SK-N-SH (cell line): Measurements from ENCODE around the gene GRM6. TPM values are rescaled to one million over a fixed set of nuclear protein-coding genes. Genes with fewer than 3 reads are reported as not detected.
A peak's percentile ranks its signal among the peaks of the same experiment; 100 is the strongest.

Experiments
- CTCF ChIA-PET: fragments of 300-600, 350-600 bp; formaldehyde crosslinking; extraction: SDS; loops from one replicate; lab custom pipeline; 2021; lab: Yijun Ruan, JAX
- POLR2A ChIA-PET: fragments of 350-600 bp; sonication (Branson Sonifier 250); formaldehyde crosslinking; extraction: SDS; loops from one replicate; lab custom pipeline; 2020; ENCODE audit warnings: antibody characterized with exemption, inconsistent platforms; lab: Yijun Ruan, JAX
- DNase-seq: peaks from one replicate; pipeline ENCODE4 v3.0.0; 2012
- H2AFZ ChIP-seq: fragments of 200-600 bp; sonication (generic); 2 replicates; pipeline ENCODE4 v1.8.1; 2016; ENCODE audit warnings: antibody characterized with exemption, mild to moderate bottlenecking, low read depth
- H3F3A ChIP-seq: fragments of 200-600 bp; sonication (generic); replicated peaks from 2 replicates; pipeline ENCODE3; 2016; ENCODE audit warnings: antibody characterized with exemption, mild to moderate bottlenecking; ENCODE audit not compliant: insufficient read depth
- H3K27ac ChIP-seq, 2 experiments: fragments of 200-500 bp in 1 of 2; fragments of 200-600 bp in 1 of 2; sonication (Bioruptor generic) in 1 of 2; sonication (generic), shearing (Covaris generic) in 1 of 2; 2 replicates each; pipeline versions ENCODE4 v1.5.1 to v1.6.1; 2014 to 2016; ENCODE audit warnings: low read depth in 2 of 2, inconsistent platforms in 1 of 2, low read length in 1 of 2, mild to moderate bottlenecking in 1 of 2, mixed read lengths in 1 of 2
- H3K27me3 ChIP-seq: fragments of 200-600 bp; sonication (generic), shearing (Covaris generic); 2 replicates; pipeline ENCODE4 v1.6.1; 2016; ENCODE audit warnings: mixed run types; ENCODE audit not compliant: insufficient read depth
- H3K36me3 ChIP-seq, 2 experiments: fragments of 200-500 bp in 1 of 2; fragments of 200-600 bp in 1 of 2; sonication (Bioruptor generic) in 1 of 2; sonication (generic) in 1 of 2; replicated peaks in 1 of 2; 2 replicates each; pipeline versions ENCODE3 to v1.5.1; 2014 to 2016; ENCODE audit warnings: low read length in 1 of 2, mild to moderate bottlenecking in 1 of 2; ENCODE audit not compliant: insufficient read depth in 2 of 2, control insufficient read depth in 1 of 2
- H3K4me1 ChIP-seq, 2 experiments: fragments of 200-500 bp in 1 of 2; fragments of 200-600 bp in 1 of 2; sonication (Bioruptor generic) in 1 of 2; sonication (generic), shearing (Covaris generic) in 1 of 2; 2 replicates each; pipeline versions ENCODE4 v1.5.1 to v1.6.1; 2014 to 2016; ENCODE audit warnings: low read depth in 1 of 2, low read length in 1 of 2, mixed run types in 1 of 2; ENCODE audit not compliant: insufficient read depth in 2 of 2, control insufficient read depth in 1 of 2
- H3K4me2 ChIP-seq: fragments of 200-600 bp; sonication (generic), shearing (Covaris generic); 2 replicates; pipeline ENCODE4 v1.6.1; 2017; ENCODE audit warnings: mixed run types
- H3K4me3 ChIP-seq, 2 experiments: fragments of 200-500 bp in 1 of 2; fragments of 200-600 bp in 1 of 2; sonication (Bioruptor generic) in 1 of 2; sonication (generic), shearing (Covaris generic) in 1 of 2; 2 replicates each; pipeline versions ENCODE4 v1.5.1 to v1.8.1; 2014 to 2016; ENCODE audit warnings: low read depth in 2 of 2, inconsistent platforms in 1 of 2, low read length in 1 of 2, mild to moderate bottlenecking in 1 of 2, mixed read lengths in 1 of 2, moderate library complexity in 1 of 2
- H3K79me2 ChIP-seq: fragments of 200-600 bp; sonication (generic); 2 replicates; pipeline ENCODE4 v1.8.1; 2017; ENCODE audit warnings: mild to moderate bottlenecking; ENCODE audit not compliant: insufficient read depth
- H3K9ac ChIP-seq: fragments of 200-600 bp; sonication (generic); 2 replicates; pipeline ENCODE4 v1.6.1; 2017; ENCODE audit warnings: mixed run types
- H3K9me2 ChIP-seq: fragments of 200-600 bp; sonication (generic); 2 replicates; pipeline ENCODE4 v1.6.1; 2017; ENCODE audit warnings: mixed run types
- H3K9me3 ChIP-seq: fragments of 200-600 bp; sonication (generic); 2 replicates; pipeline ENCODE4 v1.6.1; 2017; ENCODE audit warnings: mixed run types, mild to moderate bottlenecking, moderate library complexity
- H4K20me1 ChIP-seq: fragments of 200-600 bp; sonication (generic); 2 replicates; pipeline ENCODE4 v1.6.1; 2017; ENCODE audit warnings: mild to moderate bottlenecking, mixed run types; ENCODE audit not compliant: insufficient read depth
- CHD2 ChIP-seq: fragments of 150-350 bp; IDR thresholded peaks from 2 replicates; pipeline ENCODE4 v1.6.1; 2018; ENCODE audit warnings: low read length; ENCODE audit not compliant: partially characterized antibody
- ELF1 ChIP-seq: IDR thresholded peaks from 2 replicates; pipeline ENCODE4 v1.4.0; 2012
- EP300 ChIP-seq, 2 experiments: IDR thresholded peaks; 2 replicates each; pipeline versions ENCODE4 v1.4.0 to v1.6.1; 2012; ENCODE audit warnings: borderline replicate concordance in 1 of 2, low read depth in 1 of 2, low read length in 1 of 2
- FOSL2 ChIP-seq: IDR thresholded peaks from 2 replicates; pipeline ENCODE4 v1.4.0; 2012; ENCODE audit warnings: low read depth, mild to moderate bottlenecking, moderate library complexity, borderline replicate concordance
- FOXJ3 ChIP-seq: sonication (generic); formaldehyde crosslinking; IDR thresholded peaks from 2 replicates; pipeline ENCODE4 v1.5.1; 2020; ENCODE audit warnings: mild to moderate bottlenecking, missing genetic modification reagents
- FOXM1 ChIP-seq: IDR thresholded peaks from 2 replicates; pipeline ENCODE4 v1.4.0; 2012; ENCODE audit warnings: low read depth, mild to moderate bottlenecking
- GABPA ChIP-seq: IDR thresholded peaks from 2 replicates; pipeline ENCODE4 v1.4.0; 2012; ENCODE audit warnings: low read depth, mild to moderate bottlenecking
- JUND ChIP-seq: IDR thresholded peaks from 2 replicates; pipeline ENCODE4 v1.4.0; 2012
- MXI1 ChIP-seq: IDR thresholded peaks from 2 replicates; pipeline ENCODE4 v1.6.1; 2012; ENCODE audit warnings: mild to moderate bottlenecking, low read depth, low read length, improper control_type of control experiment
- NFIC ChIP-seq: IDR thresholded peaks from 2 replicates; pipeline ENCODE4 v1.4.0; 2012; ENCODE audit warnings: borderline replicate concordance
- NRF1 ChIP-seq: IDR thresholded peaks from 2 replicates; pipeline ENCODE4 v1.6.1; 2012; ENCODE audit warnings: low read depth, mild to moderate bottlenecking, low read length
- POLR2AphosphoS5 ChIP-seq: IDR thresholded peaks from 2 replicates; pipeline ENCODE4 v1.6.1; 2012; ENCODE audit warnings: low read depth, low read length
- RCOR1 ChIP-seq: fragments of 150-350 bp; IDR thresholded peaks from 2 replicates; pipeline ENCODE4 v1.6.1; 2017; ENCODE audit warnings: antibody characterized with exemption, low read length
- RXRA ChIP-seq: IDR thresholded peaks from 2 replicates; pipeline ENCODE4 v1.4.0; 2012; ENCODE audit warnings: low read depth, mild to moderate bottlenecking, borderline replicate concordance
- SIN3A ChIP-seq: IDR thresholded peaks from 2 replicates; pipeline ENCODE4 v1.6.1; 2012; ENCODE audit warnings: low read depth, mild to moderate bottlenecking, low read length, moderate library complexity, borderline replicate concordance
- TCF12 ChIP-seq: IDR thresholded peaks from 2 replicates; pipeline ENCODE4 v1.4.0; 2012
- TEAD4 ChIP-seq: IDR thresholded peaks from 2 replicates; pipeline ENCODE4 v1.4.0; 2012; ENCODE audit warnings: mild to moderate bottlenecking, borderline replicate concordance; ENCODE audit not compliant: insufficient read depth
- WGBS: methylation state at CpG from one replicate; pipeline ENCODE4 v1.1.6; 2017; ENCODE audit warnings: low lambda C conversion rate; 5-methylcytosine and 5-hydroxymethylcytosine counted together
- polyA plus RNA-seq, 3 experiments: library from polyadenylated mRNA; depleted of rRNA; stranded (reverse); fragments of >200 nt; gene quantifications; 2 replicates each; pipeline ENCODE4 v1.2.3, GENCODE V29; 2012
- TF ChIP-seq, protein P1 (sequence below): IDR thresholded peaks from 2 replicates; pipeline ENCODE4 v1.4.0; 2012; ENCODE audit warnings: low read depth, borderline replicate concordance
- TF ChIP-seq, protein P2 (sequence below): fragments of 150-350 bp; IDR thresholded peaks from 2 replicates; pipeline ENCODE4 v1.6.1; 2016; ENCODE audit warnings: mild to moderate bottlenecking, low read depth, low read length
- TF ChIP-seq, protein P3 (sequence below): fragments of 150-350 bp; IDR thresholded peaks from 2 replicates; pipeline ENCODE4 v1.6.1; 2017; ENCODE audit warnings: antibody characterized with exemption, low read length, low read depth, borderline replicate concordance
- TF ChIP-seq, protein P4 (sequence below): IDR thresholded peaks from 2 replicates; pipeline ENCODE4 v1.4.0; 2012; ENCODE audit warnings: low read depth, borderline replicate concordance
- TF ChIP-seq, protein P5 (sequence below): IDR thresholded peaks from 2 replicates; pipeline ENCODE4 v1.4.0; 2012; ENCODE audit warnings: low read depth

Gene GRM6
- polyA plus RNA-seq, 1 of the 3 experiments (the other 2 are of a cell fraction): not detected

DNA sequence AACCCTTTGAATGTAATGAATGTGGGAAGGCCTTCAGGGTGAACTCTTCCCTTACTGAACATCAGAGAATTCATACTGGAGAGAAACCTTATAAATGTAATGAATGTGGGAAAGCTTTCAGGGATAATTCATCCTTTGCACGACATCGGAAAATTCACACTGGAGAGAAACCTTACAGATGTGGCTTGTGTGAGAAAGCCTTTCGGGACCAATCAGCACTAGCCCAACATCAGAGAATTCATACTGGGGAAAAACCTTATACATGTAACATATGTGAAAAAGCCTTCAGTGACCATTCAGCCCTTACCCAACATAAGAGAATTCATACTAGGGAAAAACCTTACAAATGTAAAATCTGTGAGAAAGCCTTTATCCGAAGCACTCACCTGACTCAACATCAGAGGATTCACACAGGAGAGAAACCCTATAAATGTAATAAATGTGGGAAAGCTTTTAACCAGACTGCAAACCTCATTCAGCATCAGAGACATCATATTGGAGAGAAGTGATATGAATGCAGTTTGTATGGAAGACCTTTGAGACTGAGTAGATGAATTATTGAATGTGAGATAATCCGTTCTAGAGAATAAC is 29.6 kb downstream of the GRM6 start:
- Histone ChIP-seq H3K9ac (no peak overlapping the region), H3K4me1 (no peaks in the 10 kb centered on the region), H3K36me3 (no peaks in the 10 kb centered on the region), H3K27me3 (no peaks in the 10 kb centered on the region), H3K9me2 (no peaks in the 10 kb centered on the region), H3K9me3 (peaks cover 4% of the 10 kb centered on the region; the same call in 1 of the 2 replicates), H2AFZ (no peak overlapping the region), H3K79me2 (no peaks in the 10 kb centered on the region), H4K20me1 (no peaks in the 10 kb centered on the region), H3F3A (no peaks in the 10 kb centered on the region), H3K4me2 (no peak overlapping the region), H3K27ac (no peak overlapping the region), H3K4me3 (no peak overlapping the region)
- TF ChIP-seq EP300 (IDR thresholded peaks at IDR 0.05; ENCODE audit: borderline replicate concordance in 1 of 2, low read depth in 1 of 2, low read length in 1 of 2): no peak
- no peak for TF ChIP-seq FOXJ3 (CRISPR knock-in tag)
- no peak for TF ChIP-seq NFIC
- TF ChIP-seq TEAD4: no peak
- TF ChIP-seq FOXM1: no peak
- no peak for TF ChIP-seq SIN3A
- no peak for TF ChIP-seq ELF1
- no peak for TF ChIP-seq FOSL2
- no peak for TF ChIP-seq TCF12
- TF ChIP-seq, protein P1, sequence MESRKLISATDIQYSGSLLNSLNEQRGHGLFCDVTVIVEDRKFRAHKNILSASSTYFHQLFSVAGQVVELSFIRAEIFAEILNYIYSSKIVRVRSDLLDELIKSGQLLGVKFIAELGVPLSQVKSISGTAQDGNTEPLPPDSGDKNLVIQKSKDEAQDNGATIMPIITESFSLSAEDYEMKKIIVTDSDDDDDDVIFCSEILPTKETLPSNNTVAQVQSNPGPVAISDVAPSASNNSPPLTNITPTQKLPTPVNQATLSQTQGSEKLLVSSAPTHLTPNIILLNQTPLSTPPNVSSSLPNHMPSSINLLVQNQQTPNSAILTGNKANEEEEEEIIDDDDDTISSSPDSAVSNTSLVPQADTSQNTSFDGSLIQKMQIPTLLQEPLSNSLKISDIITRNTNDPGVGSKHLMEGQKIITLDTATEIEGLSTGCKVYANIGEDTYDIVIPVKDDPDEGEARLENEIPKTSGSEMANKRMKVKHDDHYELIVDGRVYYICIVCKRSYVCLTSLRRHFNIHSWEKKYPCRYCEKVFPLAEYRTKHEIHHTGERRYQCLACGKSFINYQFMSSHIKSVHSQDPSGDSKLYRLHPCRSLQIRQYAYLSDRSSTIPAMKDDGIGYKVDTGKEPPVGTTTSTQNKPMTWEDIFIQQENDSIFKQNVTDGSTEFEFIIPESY: no peak
- TF ChIP-seq, protein P2, sequence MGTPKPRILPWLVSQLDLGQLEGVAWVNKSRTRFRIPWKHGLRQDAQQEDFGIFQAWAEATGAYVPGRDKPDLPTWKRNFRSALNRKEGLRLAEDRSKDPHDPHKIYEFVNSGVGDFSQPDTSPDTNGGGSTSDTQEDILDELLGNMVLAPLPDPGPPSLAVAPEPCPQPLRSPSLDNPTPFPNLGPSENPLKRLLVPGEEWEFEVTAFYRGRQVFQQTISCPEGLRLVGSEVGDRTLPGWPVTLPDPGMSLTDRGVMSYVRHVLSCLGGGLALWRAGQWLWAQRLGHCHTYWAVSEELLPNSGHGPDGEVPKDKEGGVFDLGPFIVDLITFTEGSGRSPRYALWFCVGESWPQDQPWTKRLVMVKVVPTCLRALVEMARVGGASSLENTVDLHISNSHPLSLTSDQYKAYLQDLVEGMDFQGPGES: no peak
- TF ChIP-seq NRF1: no peak
- no peak for TF ChIP-seq RXRA
- no peak for TF ChIP-seq MXI1
- TF ChIP-seq POLR2AphosphoS5: no peak
- no peak for TF ChIP-seq JUND
- 51% methylated on average over 5 of the region's 5 CpGs for WGBS
- CTCF ChIA-PET: no interaction called here
- no peak for DNase-seq
- POLR2A ChIA-PET: no interaction called here

DNA sequence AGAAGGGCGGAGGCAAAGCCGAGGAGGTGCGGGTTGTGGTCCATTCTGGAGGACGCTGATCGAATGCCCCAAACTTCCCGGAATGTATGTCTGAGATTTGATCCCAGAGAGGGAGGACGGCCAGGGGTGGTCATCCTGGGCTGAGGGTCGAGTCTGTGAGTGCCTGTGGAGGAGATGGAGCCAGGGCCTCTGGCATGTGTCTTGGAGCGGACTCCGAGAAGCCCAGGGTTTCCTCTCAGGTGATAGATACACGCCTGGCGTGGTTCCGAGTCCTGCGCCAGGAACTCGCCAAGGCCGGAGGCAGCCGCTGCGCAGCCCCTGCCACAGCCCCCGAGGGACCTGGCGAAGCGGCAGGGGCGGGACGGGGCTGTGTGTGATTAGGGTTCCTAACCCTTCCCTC is 53.8 kb downstream of the GRM6 start:
- Histone ChIP-seq H3K9me3 (peaks cover 5% of the 10 kb centered on the region; the same call in 1 of the 2 replicates), H3K4me2 (no peak overlapping the region)
- CTCF ChIA-PET: interaction anchor here (0.7 kb wide), 1 partner anchor 28 kb away, joined by 3 read pairs; no protein-coding TSS in a partner anchor

More for the DNA sequence above, 53.8 kb downstream of the GRM6 start:
- Histone ChIP-seq H4K20me1 (no peaks in the 10 kb centered on the region), H3K36me3 (no peaks in the 10 kb centered on the region), H3K9ac (no peak overlapping the region), H3K27ac (peak overlapping the region in 1 of 2 experiments; percentile 61; a peak in 1 of 4 replicates), H3K27me3 (no peaks in the 10 kb centered on the region), H3K9me2 (no peaks in the 10 kb centered on the region), H2AFZ (no peak overlapping the region), H3K4me3 (peak overlapping the region in 1 of 2 experiments; percentile 50; a peak in 2 of 4 replicates), H3F3A (no peaks in the 10 kb centered on the region), H3K79me2 (no peaks in the 10 kb centered on the region), H3K4me1 (peaks cover 0 to 5% of the 10 kb centered on the region in 2 experiments; a peak in 1 of 4 replicates)
- POLR2A ChIA-PET: no interaction called here
- no peak for DNase-seq
- WGBS: 9% methylated on average over 7 of the region's 23 CpGs
- TF ChIP-seq, protein P3, sequence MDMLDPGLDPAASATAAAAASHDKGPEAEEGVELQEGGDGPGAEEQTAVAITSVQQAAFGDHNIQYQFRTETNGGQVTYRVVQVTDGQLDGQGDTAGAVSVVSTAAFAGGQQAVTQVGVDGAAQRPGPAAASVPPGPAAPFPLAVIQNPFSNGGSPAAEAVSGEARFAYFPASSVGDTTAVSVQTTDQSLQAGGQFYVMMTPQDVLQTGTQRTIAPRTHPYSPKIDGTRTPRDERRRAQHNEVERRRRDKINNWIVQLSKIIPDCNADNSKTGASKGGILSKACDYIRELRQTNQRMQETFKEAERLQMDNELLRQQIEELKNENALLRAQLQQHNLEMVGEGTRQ: no peak
- TF ChIP-seq FOXJ3 (CRISPR knock-in tag): no peak
- no peak for TF ChIP-seq NRF1
- no peak for TF ChIP-seq NFIC
- TF ChIP-seq EP300 (IDR thresholded peaks at IDR 0.05; ENCODE audit: borderline replicate concordance in 1 of 2, low read depth in 1 of 2, low read length in 1 of 2): no peak
- no peak for TF ChIP-seq JUND
- TF ChIP-seq, protein P4, sequence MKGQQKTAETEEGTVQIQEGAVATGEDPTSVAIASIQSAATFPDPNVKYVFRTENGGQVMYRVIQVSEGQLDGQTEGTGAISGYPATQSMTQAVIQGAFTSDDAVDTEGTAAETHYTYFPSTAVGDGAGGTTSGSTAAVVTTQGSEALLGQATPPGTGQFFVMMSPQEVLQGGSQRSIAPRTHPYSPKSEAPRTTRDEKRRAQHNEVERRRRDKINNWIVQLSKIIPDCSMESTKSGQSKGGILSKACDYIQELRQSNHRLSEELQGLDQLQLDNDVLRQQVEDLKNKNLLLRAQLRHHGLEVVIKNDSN: no peak
- TF ChIP-seq RCOR1: no peak
- no peak for TF ChIP-seq GABPA
- TF ChIP-seq, protein P5, sequence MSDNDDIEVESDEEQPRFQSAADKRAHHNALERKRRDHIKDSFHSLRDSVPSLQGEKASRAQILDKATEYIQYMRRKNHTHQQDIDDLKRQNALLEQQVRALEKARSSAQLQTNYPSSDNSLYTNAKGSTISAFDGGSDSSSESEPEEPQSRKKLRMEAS: no peak
- no peak for TF ChIP-seq CHD2
- no peak for TF ChIP-seq FOXM1
- TF ChIP-seq FOSL2: no peak
